Fibroblast of villous mesenchyme (primary cell): ENCODE data around the gene CLDN7. TPM values are rescaled to one million over a fixed set of nuclear protein-coding genes. Genes with fewer than 3 reads are reported as not detected.

ENCODE experiments used
- DNase-seq: peaks from one replicate; pipeline ENCODE4 v3.0.0-alpha.2; 2010; ENCODE audit warnings: low read depth
- H3K4me3 ChIP-seq: 2 replicates; pipeline ENCODE4 v1.5.1; 2011; ENCODE audit warnings: low read depth, mild to moderate bottlenecking, low read length
- total RNA-seq: library from RNA; depleted of rRNA; stranded (reverse); fragments of >200 nt; gene quantifications from 2 replicates; pipeline ENCODE4 v1.2.3, GENCODE V29; 2012
- TF ChIP-seq, protein P1 (sequence below): IDR thresholded peaks from 2 replicates; pipeline ENCODE4 v1.5.1; 2012; ENCODE audit warnings: low read depth, mild to moderate bottlenecking, low read length; ENCODE audit not compliant: insufficient read depth

CLDN7 gene
- total RNA-seq, 1 donor = 5.2 TPM

- TF ChIP-seq, protein P1, sequence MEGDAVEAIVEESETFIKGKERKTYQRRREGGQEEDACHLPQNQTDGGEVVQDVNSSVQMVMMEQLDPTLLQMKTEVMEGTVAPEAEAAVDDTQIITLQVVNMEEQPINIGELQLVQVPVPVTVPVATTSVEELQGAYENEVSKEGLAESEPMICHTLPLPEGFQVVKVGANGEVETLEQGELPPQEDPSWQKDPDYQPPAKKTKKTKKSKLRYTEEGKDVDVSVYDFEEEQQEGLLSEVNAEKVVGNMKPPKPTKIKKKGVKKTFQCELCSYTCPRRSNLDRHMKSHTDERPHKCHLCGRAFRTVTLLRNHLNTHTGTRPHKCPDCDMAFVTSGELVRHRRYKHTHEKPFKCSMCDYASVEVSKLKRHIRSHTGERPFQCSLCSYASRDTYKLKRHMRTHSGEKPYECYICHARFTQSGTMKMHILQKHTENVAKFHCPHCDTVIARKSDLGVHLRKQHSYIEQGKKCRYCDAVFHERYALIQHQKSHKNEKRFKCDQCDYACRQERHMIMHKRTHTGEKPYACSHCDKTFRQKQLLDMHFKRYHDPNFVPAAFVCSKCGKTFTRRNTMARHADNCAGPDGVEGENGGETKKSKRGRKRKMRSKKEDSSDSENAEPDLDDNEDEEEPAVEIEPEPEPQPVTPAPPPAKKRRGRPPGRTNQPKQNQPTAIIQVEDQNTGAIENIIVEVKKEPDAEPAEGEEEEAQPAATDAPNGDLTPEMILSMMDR = no peak
- no peak for DNase-seq
- H3K4me3 ChIP-seq = no peak overlapping the region
These were observed 2.8 kb downstream of the CLDN7 start for GRCh38 chr17:7259555-7259889.

DNA sequence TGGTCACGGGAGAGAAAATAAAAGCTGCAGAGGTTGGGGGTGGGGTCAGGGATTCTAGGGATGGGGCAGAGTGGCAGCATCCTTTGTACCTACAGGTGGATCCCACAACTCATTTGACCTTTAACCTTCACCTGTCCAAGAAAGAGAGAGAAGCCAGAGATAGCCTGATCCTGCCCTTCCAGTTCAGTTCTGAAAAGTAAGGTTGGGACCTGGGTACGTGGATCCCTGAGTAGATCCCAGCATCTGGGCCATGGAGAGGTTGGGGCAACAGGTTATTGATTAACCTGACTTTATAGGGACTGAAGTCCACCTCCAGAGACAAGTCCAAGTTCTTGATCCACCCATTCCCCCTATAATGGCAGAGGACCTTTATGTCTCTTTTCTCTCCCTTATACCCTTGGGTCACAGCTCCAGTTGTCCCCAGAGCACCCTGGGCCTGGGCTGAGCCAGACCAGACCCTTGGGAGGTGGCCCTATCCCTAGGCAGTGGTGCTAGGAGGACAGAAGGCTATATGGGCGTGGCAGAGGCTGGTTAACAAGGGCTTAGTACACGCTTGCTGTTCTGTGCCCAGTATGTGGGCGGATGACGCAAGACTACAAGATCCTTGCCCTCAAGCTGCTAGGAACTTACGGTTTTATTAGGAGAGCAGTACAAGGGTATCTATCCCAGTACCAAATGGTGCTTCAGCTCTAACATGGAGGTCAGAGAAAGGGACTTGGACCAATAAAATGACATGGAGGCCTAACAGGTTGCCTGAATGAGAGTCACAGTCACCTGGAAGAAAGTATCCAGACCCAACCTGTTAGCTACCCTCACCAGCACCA lies 3.3 kb downstream of the CLDN7 start:
- TF ChIP-seq, protein P1 = no peak
- peak; percentile 84 for DNase-seq
- no peak overlapping the region for H3K4me3 ChIP-seq

DNA sequence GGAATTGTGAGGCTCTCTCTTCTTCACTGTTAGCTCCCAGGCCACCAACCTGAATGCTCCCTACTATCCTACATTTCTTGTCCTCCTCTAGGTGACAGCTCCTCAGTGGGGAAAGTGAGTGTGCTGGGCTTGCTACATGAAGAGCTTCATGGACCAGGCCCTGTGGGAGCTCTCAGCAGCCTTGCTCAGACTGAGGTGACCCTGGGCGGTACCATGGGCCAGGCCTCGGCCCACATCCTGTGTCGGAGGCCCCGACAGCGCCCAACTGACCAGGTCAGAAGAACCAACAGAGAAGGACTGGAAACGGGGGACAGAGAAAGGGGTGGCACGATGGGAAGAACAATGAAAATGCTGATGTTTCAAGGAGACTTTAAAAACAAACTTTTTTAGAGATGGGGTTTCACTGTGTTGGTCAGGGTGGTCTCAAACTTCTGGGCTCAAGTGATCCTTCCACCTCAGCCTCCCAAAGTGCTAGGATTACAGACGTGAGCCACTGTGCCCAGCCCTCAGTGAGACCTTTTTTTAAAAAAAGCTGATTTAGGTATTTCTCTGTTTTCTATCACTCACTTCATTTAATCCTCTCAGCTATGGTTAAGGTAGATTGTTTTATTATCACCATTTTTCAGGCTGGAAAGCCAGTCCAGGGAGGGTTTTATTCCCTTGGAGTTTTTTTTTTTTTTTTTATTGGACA lies 5.4 kb downstream of the CLDN7 start:
- no peak for DNase-seq
- H3K4me3 ChIP-seq = no peak overlapping the region
- TF ChIP-seq, protein P1 = no peak

GRCh38 chr17:7254511-7254910 lies 7.8 kb downstream of the CLDN7 start:
- TF ChIP-seq, protein P1 = no peak
- no peak for DNase-seq

GRCh38 chr17:7253082-7253481 lies 9.2 kb downstream of the CLDN7 start:
- TF ChIP-seq, protein P1 = no peak
- DNase-seq = no peak
- peak overlapping the region; percentile 90 for H3K4me3 ChIP-seq

More at GRCh38 chr17:7254511-7254910, 7.8 kb downstream of the CLDN7 start:
- H3K4me3 ChIP-seq = no peak overlapping the region

DNA sequence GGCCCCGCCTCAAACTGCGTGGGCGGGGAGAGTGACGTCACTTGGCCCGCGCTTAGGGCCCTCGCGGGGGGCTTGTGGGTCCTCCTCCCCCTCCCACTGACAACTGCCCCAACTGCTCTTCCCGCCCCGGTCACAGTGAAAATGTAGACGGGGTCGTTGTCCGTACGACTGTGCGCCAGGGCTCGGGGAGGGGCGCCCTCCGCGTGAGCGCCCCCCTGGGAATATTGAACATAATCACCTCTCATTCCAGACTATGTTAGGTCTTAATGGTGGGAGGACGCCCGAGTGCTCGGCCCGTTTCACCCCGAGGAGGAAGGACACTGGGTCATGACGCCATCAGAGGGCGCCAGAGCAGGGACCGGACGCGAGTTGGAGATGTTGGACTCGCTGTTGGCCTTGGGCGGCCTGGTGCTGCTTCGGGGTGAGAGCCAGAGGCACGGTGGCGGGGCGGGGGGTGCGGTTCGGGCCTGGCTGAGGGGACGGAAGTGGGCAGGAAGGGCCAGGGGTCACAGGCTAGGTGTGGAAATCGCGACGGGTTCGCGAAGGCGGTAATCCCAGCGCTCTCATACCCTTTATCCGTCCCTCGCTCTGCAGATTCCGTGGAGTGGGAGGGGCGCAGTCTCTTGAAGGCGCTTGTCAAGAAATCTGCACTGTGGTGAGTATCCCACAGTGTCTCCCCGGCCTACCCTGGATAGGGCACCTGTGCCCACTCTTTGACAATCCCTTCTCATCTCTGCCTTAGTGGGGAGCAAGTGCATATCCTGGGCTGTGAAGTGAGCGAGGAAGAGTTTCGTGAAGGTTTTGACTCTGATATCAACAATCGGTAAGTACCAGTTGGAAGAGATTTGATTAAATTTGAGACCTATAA lies 9.9 kb downstream of the CLDN7 start, which contains the start of gene ELP5:
TSS of gene ELP5 (plus strand) at position 40 of the 868 bp plus-strand sequence. CDS start at position 376, 336 bp downstream.
- H3K4me3 ChIP-seq = peak within 1 kb of the TSS; percentile 90
- TF ChIP-seq, protein P1 = no peak
- DNase-seq = peak; percentile 98
